ENCODE measurements around the gene MTRFR. TPM values are rescaled to one million over a fixed set of nuclear protein-coding genes. Genes with fewer than 3 reads are reported as not detected.
"Not testable (repeated sequence)": the region's sequence is repeated elsewhere in the genome, so short reads cannot be mapped to it uniquely, and the experiment has no call there.

The MTRFR gene
- total RNA-seq, 1 donor from 2014 or later = 14.9 TPM

- DNase-seq (ENCODE audit: low read depth) = not testable (repeated sequence)
These were observed 15.9 kb downstream of the MTRFR start for GRCh38 chr12:123248996-123249741.

GRCh38 chr12:123250471-123251383 lies 17.5 kb downstream of the MTRFR start:
- DNase-seq (ENCODE audit: low read depth) = peak; percentile 95

- DNase-seq (ENCODE audit: low read depth) = no peak
These were observed 18.3 kb downstream of the MTRFR start for GRCh38 chr12:123251403-123252076.

GRCh38 chr12:123252365-123252764 lies 19.1 kb downstream of the MTRFR start:
- not testable (repeated sequence) for DNase-seq (ENCODE audit: low read depth)

GRCh38 chr12:123253641-123254459 lies 20.6 kb downstream of the MTRFR start:
- no peak for DNase-seq (ENCODE audit: low read depth)

- no peak for DNase-seq (ENCODE audit: low read depth)
These were observed 21.7 kb downstream of the MTRFR start for GRCh38 chr12:123254853-123255446.

GRCh38 chr12:123258593-123258992 lies 25.4 kb downstream of the MTRFR start:
- no peak for DNase-seq (ENCODE audit: low read depth)

- DNase-seq (ENCODE audit: low read depth) = no peak
These were observed 26.8 kb downstream of the MTRFR start for GRCh38 chr12:123260081-123260480.

- DNase-seq (ENCODE audit: low read depth) = no peak
These were observed 28.0 kb downstream of the MTRFR start for GRCh38 chr12:123261196-123261595.

GRCh38 chr12:123263196-123263817 lies 30.1 kb downstream of the MTRFR start:
- DNase-seq (ENCODE audit: low read depth) = no peak

GRCh38 chr12:123264642-123265041 lies 31.4 kb downstream of the MTRFR start:
- DNase-seq (ENCODE audit: low read depth) = no peak

- DNase-seq (ENCODE audit: low read depth) = no peak
These were observed 32.8 kb downstream of the MTRFR start for GRCh38 chr12:123265851-123266678.

- DNase-seq (ENCODE audit: low read depth) = no peak
These were observed 33.5 kb downstream of the MTRFR start for GRCh38 chr12:123266679-123267277.

GRCh38 chr12:123267335-123267920 lies 34.2 kb downstream of the MTRFR start:
- DNase-seq (ENCODE audit: low read depth) = no peak

- DNase-seq (ENCODE audit: low read depth) = no peak
These were observed 35.0 kb downstream of the MTRFR start for GRCh38 chr12:123267991-123268843.

- no peak for DNase-seq (ENCODE audit: low read depth)
These were observed 35.6 kb downstream of the MTRFR start for GRCh38 chr12:123268850-123269249.

GRCh38 chr12:123269395-123269892 lies 36.2 kb downstream of the MTRFR start:
- DNase-seq (ENCODE audit: low read depth) = no peak

- DNase-seq (ENCODE audit: low read depth) = no peak
These were observed 36.6 kb downstream of the MTRFR start for GRCh38 chr12:123269896-123270213.

All from renal cortical epithelial cell (primary cell).